ENCODE data around the gene DCAF10. TPM values are rescaled to one million over a fixed set of nuclear protein-coding genes. Genes with fewer than 3 reads are reported as not detected.
"Not testable (repeated sequence)": the region's sequence is repeated elsewhere in the genome, so short reads cannot be mapped to it uniquely, and the experiment has no call there.

DCAF10 gene
- total RNA-seq, 1 experiment from 2014 or later = 34.8 TPM

- Histone ChIP-seq H3K9me2 (replicated peaks; ENCODE audit: insufficient read depth, low read length) (no peaks in the 10 kb centered on the region), H3K9ac (ENCODE audit: low read length) (no peak overlapping the region), H3K27ac (ENCODE audit: low read length) (no peak overlapping the region), H3K4me2 (ENCODE audit: low read depth, low read length, poor library complexity, severe bottlenecking) (no peak overlapping the region), H2AFZ (ENCODE audit: low read length) (no peak overlapping the region), H3K9me3 (ENCODE audit: low read length) (no peaks in the 10 kb centered on the region), H3K79me2 (ENCODE audit: low read length) (no peaks in the 10 kb centered on the region), H3K4me1 (ENCODE audit: low read length) (no peaks in the 10 kb centered on the region), H3K36me3 (ENCODE audit: insufficient read depth, low read length) (peaks cover 22% of the 10 kb centered on the region), H3K4me3 (ENCODE audit: low read length) (no peak overlapping the region), H3K27me3 (ENCODE audit: low read length) (no peaks in the 10 kb centered on the region), H4K20me1 (ENCODE audit: insufficient read depth, low read depth, low read length) (no peaks in the 10 kb centered on the region)
- DNase-seq = peak; percentile 55
Observed at GRCh38 chr9:37859043-37859442, 58.4 kb downstream of the DCAF10 start.

DNA sequence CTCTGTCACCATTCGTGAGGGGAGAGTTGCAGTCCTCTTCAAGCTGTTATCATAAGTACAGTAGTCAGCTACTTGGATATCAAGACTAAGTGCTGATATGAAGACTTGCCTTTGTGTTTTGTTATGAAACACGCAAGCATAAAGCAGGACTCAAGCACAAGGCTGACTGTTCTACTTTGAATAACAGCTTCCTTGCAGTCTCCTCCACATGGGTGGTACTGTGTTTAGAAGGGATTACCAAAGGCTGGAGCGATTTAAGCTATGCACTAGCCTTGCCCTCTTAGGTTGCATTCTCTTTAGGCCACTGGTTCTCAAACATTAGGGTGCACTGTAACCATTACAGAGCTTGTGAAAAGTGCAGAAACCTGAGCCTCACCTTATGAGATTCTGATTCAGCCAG lies 61.9 kb downstream of the DCAF10 start:
- Histone ChIP-seq H3K4me3 (ENCODE audit: low read length) (no peak overlapping the region), H4K20me1 (ENCODE audit: insufficient read depth, low read depth, low read length) (no peaks in the 10 kb centered on the region), H3K9me3 (ENCODE audit: low read length) (no peaks in the 10 kb centered on the region), H3K36me3 (ENCODE audit: insufficient read depth, low read length) (peaks cover 34% of the 10 kb centered on the region), H3K9ac (ENCODE audit: low read length) (no peak overlapping the region), H3K79me2 (ENCODE audit: low read length) (no peaks in the 10 kb centered on the region), H3K4me2 (ENCODE audit: low read depth, low read length, poor library complexity, severe bottlenecking) (no peak overlapping the region), H3K4me1 (ENCODE audit: low read length) (no peaks in the 10 kb centered on the region), H3K27me3 (ENCODE audit: low read length) (no peaks in the 10 kb centered on the region), H3K27ac (ENCODE audit: low read length) (no peak overlapping the region), H3K9me2 (replicated peaks; ENCODE audit: insufficient read depth, low read length) (no peaks in the 10 kb centered on the region), H2AFZ (ENCODE audit: low read length) (no peak overlapping the region)
- DNase-seq = no peak

- Histone ChIP-seq H3K36me3 (ENCODE audit: insufficient read depth, low read length) (peaks cover 10% of the 10 kb centered on the region; the same call in 1 of the 2 replicates), H3K4me1 (ENCODE audit: low read length) (no peaks in the 10 kb centered on the region), H4K20me1 (ENCODE audit: insufficient read depth, low read depth, low read length) (no peaks in the 10 kb centered on the region), H3K9ac (ENCODE audit: low read length) (no peak overlapping the region), H3K9me3 (ENCODE audit: low read length) (no peaks in the 10 kb centered on the region), H3K4me3 (ENCODE audit: low read length) (no peak overlapping the region), H2AFZ (ENCODE audit: low read length) (no peak overlapping the region), H3K27ac (ENCODE audit: low read length) (no peak overlapping the region), H3K79me2 (ENCODE audit: low read length) (no peaks in the 10 kb centered on the region), H3K9me2 (replicated peaks; ENCODE audit: insufficient read depth, low read length) (no peaks in the 10 kb centered on the region), H3K4me2 (ENCODE audit: low read depth, low read length, poor library complexity, severe bottlenecking) (no peak overlapping the region), H3K27me3 (ENCODE audit: low read length) (no peaks in the 10 kb centered on the region)
- no peak for DNase-seq
Observed at GRCh38 chr9:37870081-37870798, 69.6 kb downstream of the DCAF10 start.

DNA sequence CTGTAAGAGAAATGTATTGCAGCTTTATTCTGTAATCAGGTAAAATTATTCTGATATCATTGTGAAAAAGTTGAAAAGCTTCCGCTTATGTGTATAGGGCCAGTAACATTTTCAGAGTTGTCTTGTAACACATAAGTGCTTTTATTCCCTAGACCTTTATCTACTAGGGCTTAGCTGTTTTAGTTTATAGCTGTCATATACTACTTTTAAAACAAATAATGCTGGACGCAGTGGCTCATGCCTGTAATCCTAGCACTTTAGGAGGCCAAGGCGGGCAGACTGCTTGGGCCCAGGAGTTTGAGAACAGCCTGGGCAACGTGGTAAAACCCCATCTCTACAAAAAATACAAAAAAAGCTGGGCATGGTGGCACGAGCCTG lies 70.2 kb downstream of the DCAF10 start:
- Histone ChIP-seq H4K20me1 (ENCODE audit: insufficient read depth, low read depth, low read length) (no peaks in the 10 kb centered on the region), H3K27me3 (ENCODE audit: low read length) (no peaks in the 10 kb centered on the region), H3K9me2 (replicated peaks; ENCODE audit: insufficient read depth, low read length) (no peaks in the 10 kb centered on the region), H3K4me2 (ENCODE audit: low read depth, low read length, poor library complexity, severe bottlenecking) (no peak overlapping the region), H3K36me3 (ENCODE audit: insufficient read depth, low read length) (peaks cover 9% of the 10 kb centered on the region; the same call in 1 of the 2 replicates), H2AFZ (ENCODE audit: low read length) (no peak overlapping the region), H3K27ac (ENCODE audit: low read length) (no peak overlapping the region), H3K9me3 (ENCODE audit: low read length) (no peaks in the 10 kb centered on the region), H3K4me3 (ENCODE audit: low read length) (no peak overlapping the region), H3K9ac (ENCODE audit: low read length) (no peak overlapping the region), H3K4me1 (ENCODE audit: low read length) (no peaks in the 10 kb centered on the region), H3K79me2 (ENCODE audit: low read length) (no peaks in the 10 kb centered on the region)
- DNase-seq = no peak

DNA sequence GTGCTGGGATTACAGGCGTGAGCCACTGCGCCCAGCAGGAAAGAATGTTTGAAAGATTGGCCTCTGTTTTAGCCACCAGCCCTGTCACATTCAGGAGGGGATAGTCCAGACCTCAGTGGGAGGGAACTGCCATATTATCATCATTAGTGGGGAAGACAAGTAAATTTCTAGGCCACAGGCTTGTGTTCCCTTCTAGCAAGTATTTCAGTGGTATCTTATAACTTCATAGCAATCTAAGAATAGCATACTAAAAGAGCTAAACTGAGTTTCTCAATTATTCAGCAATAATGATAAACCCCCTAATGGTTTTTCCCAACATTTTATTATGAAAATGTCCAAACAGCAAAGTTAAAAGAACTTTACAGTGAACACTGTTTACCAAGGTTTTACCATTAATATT lies 73.4 kb downstream of the DCAF10 start:
- Histone ChIP-seq H3K9ac (ENCODE audit: low read length) (no peak overlapping the region), H3K9me2 (replicated peaks; ENCODE audit: insufficient read depth, low read length) (no peaks in the 10 kb centered on the region), H3K4me2 (ENCODE audit: low read depth, low read length, poor library complexity, severe bottlenecking) (no peak overlapping the region)

GRCh38 chr9:37876376-37876775 lies 75.8 kb downstream of the DCAF10 start:
- Histone ChIP-seq H3K79me2 (ENCODE audit: low read length) (no peaks in the 10 kb centered on the region), H3K27me3 (ENCODE audit: low read length) (no peaks in the 10 kb centered on the region), H3K4me3 (ENCODE audit: low read length) (no peak overlapping the region), H4K20me1 (ENCODE audit: insufficient read depth, low read depth, low read length) (no peaks in the 10 kb centered on the region), H3K36me3 (ENCODE audit: insufficient read depth, low read length) (peaks cover 5% of the 10 kb centered on the region), H3K27ac (ENCODE audit: low read length) (no peak overlapping the region), H3K4me1 (ENCODE audit: low read length) (no peaks in the 10 kb centered on the region), H3K9me3 (ENCODE audit: low read length) (no peaks in the 10 kb centered on the region), H3K4me2 (ENCODE audit: low read depth, low read length, poor library complexity, severe bottlenecking) (no peak overlapping the region), H3K9ac (ENCODE audit: low read length) (no peak overlapping the region), H2AFZ (ENCODE audit: low read length) (no peak overlapping the region), H3K9me2 (replicated peaks; ENCODE audit: insufficient read depth, low read length) (no peaks in the 10 kb centered on the region)
- no peak for DNase-seq

More for the DNA sequence above, 73.4 kb downstream of the DCAF10 start:
- no peaks in the 10 kb centered on the region for H3K79me2 ChIP-seq (ENCODE audit: low read length)
- no peak for DNase-seq
- no peaks in the 10 kb centered on the region for H3K9me3 ChIP-seq (ENCODE audit: low read length)
- no peak overlapping the region for H3K27ac ChIP-seq (ENCODE audit: low read length)
- peaks cover 5% of the 10 kb centered on the region for H3K36me3 ChIP-seq (ENCODE audit: insufficient read depth, low read length)
- H3K4me3 ChIP-seq (ENCODE audit: low read length) = no peak overlapping the region
- H3K27me3 ChIP-seq (ENCODE audit: low read length) = no peaks in the 10 kb centered on the region
- H2AFZ ChIP-seq (ENCODE audit: low read length) = no peak overlapping the region
- no peaks in the 10 kb centered on the region for H3K4me1 ChIP-seq (ENCODE audit: low read length)
- no peaks in the 10 kb centered on the region for H4K20me1 ChIP-seq (ENCODE audit: insufficient read depth, low read depth, low read length)

DNA sequence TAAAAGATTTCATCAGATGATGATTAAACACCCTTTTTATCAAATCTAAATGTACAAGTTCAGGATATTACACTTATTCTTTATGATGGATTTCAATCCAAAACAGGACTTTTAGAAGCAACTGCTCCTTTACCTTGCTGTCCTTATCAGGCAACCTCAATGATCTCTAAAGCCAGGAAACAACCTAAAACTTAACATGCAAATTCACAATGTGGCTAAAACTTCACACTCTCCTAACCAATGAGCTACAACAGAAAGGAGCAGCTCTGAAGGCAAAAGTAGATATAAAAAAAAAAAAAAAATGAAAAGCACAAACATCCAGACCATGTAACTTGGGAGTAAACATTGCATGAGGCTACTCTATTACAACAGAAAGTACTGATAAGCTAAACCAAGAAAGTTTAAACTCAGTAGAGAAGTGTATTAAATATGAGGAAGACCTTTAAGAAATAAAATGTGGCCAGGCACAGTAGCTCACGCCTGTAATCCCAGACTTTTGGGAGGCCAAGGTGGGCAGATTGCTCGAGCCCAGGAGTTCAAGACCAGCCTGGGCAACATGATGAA lies 80.4 kb downstream of the DCAF10 start:
- Histone ChIP-seq H3K4me2 (ENCODE audit: low read depth, low read length, poor library complexity, severe bottlenecking) (no peak overlapping the region), H4K20me1 (ENCODE audit: insufficient read depth, low read depth, low read length) (no peaks in the 10 kb centered on the region), H3K4me1 (ENCODE audit: low read length) (no peaks in the 10 kb centered on the region), H3K27me3 (ENCODE audit: low read length) (no peaks in the 10 kb centered on the region), H3K9me3 (ENCODE audit: low read length) (no peaks in the 10 kb centered on the region), H3K9me2 (replicated peaks; ENCODE audit: insufficient read depth, low read length) (no peaks in the 10 kb centered on the region), H3K79me2 (ENCODE audit: low read length) (0 out of 2 replicates have a peak, but pooled peaks cover 2% of the 10 kb centered on the region), H3K9ac (ENCODE audit: low read length) (no peak overlapping the region), H3K27ac (ENCODE audit: low read length) (no peak overlapping the region), H2AFZ (ENCODE audit: low read length) (no peak overlapping the region), H3K36me3 (ENCODE audit: insufficient read depth, low read length) (peaks cover 5% of the 10 kb centered on the region), H3K4me3 (ENCODE audit: low read length) (no peak overlapping the region)
- DNase-seq = no peak

DNA sequence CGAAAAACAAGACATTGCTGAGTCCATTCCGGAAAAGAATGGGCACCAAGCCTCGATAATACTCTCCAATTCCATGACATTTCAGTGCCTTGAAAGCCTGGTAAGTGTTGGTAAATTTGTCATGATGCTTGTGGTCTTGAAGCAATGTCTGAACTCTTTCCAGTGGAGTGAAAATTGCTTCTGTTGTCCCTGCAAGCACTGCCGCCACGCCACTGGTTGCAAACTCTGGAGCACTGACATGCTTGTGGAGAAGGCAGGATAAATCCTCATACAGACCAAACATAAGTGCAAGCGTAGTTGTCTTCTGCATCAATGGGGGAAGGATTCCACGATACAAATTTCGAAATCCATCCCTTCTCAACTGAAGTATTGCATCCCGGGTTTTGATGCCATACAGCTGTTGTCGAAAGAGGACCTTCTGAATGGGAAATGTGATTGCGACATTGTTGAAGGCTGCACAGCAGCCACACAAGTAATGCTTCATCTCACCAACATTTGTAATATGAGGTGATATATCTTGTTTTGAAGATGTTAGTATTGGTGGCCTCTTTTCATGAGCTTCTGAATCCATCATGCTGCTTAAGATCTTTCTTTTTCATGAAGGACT lies 87.5 kb downstream of the DCAF10 start:
- not testable (repeated sequence) for H3K9ac ChIP-seq (ENCODE audit: low read length); H4K20me1 ChIP-seq (ENCODE audit: insufficient read depth, low read depth, low read length); DNase-seq; H3K4me2 ChIP-seq (ENCODE audit: low read depth, low read length, poor library complexity, severe bottlenecking); H3K36me3 ChIP-seq (ENCODE audit: insufficient read depth, low read length); H3K4me1 ChIP-seq (ENCODE audit: low read length); H3K27ac ChIP-seq (ENCODE audit: low read length); H3K9me2 ChIP-seq (replicated peaks; ENCODE audit: insufficient read depth, low read length); H2AFZ ChIP-seq (ENCODE audit: low read length); H3K27me3 ChIP-seq (ENCODE audit: low read length); H3K4me3 ChIP-seq (ENCODE audit: low read length); H3K9me3 ChIP-seq (ENCODE audit: low read length)
- H3K79me2 ChIP-seq (ENCODE audit: low read length) = peaks cover 21% of the 10 kb centered on the region
